Measurements from ENCODE around the gene ST6GALNAC2. TPM values are rescaled to one million over a fixed set of nuclear protein-coding genes. Genes with fewer than 3 reads are reported as not detected.
"Not testable (repeated sequence)": the region's sequence is repeated elsewhere in the genome, so short reads cannot be mapped to it uniquely, and the experiment has no call there.

Gene ST6GALNAC2
- total and polyA plus RNA-seq, 2 experiments from 2014 or later: 0.31 TPM; not detected in 1

DNA sequence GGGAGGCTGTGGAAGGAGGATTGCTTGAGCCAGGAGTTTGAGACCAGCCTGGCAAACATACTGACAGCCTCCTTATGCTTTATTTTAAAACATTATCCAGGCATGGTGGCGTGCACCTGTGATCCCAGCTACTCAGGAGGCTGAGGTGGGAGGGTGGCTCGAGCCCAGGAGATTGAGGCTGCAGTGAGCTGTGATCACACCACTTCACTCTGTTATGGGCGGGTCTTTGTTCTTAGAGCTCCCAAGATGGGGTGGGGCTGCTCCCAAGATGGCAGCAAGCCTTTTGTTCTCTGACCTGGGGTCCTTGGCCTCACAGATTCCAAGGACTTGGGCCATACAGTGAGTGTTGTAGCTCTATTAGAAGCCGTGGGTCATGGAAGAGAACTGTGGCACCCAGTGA is 26.1 kb upstream of the ST6GALNAC2 start (continued):
- TF ChIP-seq, protein P1, sequence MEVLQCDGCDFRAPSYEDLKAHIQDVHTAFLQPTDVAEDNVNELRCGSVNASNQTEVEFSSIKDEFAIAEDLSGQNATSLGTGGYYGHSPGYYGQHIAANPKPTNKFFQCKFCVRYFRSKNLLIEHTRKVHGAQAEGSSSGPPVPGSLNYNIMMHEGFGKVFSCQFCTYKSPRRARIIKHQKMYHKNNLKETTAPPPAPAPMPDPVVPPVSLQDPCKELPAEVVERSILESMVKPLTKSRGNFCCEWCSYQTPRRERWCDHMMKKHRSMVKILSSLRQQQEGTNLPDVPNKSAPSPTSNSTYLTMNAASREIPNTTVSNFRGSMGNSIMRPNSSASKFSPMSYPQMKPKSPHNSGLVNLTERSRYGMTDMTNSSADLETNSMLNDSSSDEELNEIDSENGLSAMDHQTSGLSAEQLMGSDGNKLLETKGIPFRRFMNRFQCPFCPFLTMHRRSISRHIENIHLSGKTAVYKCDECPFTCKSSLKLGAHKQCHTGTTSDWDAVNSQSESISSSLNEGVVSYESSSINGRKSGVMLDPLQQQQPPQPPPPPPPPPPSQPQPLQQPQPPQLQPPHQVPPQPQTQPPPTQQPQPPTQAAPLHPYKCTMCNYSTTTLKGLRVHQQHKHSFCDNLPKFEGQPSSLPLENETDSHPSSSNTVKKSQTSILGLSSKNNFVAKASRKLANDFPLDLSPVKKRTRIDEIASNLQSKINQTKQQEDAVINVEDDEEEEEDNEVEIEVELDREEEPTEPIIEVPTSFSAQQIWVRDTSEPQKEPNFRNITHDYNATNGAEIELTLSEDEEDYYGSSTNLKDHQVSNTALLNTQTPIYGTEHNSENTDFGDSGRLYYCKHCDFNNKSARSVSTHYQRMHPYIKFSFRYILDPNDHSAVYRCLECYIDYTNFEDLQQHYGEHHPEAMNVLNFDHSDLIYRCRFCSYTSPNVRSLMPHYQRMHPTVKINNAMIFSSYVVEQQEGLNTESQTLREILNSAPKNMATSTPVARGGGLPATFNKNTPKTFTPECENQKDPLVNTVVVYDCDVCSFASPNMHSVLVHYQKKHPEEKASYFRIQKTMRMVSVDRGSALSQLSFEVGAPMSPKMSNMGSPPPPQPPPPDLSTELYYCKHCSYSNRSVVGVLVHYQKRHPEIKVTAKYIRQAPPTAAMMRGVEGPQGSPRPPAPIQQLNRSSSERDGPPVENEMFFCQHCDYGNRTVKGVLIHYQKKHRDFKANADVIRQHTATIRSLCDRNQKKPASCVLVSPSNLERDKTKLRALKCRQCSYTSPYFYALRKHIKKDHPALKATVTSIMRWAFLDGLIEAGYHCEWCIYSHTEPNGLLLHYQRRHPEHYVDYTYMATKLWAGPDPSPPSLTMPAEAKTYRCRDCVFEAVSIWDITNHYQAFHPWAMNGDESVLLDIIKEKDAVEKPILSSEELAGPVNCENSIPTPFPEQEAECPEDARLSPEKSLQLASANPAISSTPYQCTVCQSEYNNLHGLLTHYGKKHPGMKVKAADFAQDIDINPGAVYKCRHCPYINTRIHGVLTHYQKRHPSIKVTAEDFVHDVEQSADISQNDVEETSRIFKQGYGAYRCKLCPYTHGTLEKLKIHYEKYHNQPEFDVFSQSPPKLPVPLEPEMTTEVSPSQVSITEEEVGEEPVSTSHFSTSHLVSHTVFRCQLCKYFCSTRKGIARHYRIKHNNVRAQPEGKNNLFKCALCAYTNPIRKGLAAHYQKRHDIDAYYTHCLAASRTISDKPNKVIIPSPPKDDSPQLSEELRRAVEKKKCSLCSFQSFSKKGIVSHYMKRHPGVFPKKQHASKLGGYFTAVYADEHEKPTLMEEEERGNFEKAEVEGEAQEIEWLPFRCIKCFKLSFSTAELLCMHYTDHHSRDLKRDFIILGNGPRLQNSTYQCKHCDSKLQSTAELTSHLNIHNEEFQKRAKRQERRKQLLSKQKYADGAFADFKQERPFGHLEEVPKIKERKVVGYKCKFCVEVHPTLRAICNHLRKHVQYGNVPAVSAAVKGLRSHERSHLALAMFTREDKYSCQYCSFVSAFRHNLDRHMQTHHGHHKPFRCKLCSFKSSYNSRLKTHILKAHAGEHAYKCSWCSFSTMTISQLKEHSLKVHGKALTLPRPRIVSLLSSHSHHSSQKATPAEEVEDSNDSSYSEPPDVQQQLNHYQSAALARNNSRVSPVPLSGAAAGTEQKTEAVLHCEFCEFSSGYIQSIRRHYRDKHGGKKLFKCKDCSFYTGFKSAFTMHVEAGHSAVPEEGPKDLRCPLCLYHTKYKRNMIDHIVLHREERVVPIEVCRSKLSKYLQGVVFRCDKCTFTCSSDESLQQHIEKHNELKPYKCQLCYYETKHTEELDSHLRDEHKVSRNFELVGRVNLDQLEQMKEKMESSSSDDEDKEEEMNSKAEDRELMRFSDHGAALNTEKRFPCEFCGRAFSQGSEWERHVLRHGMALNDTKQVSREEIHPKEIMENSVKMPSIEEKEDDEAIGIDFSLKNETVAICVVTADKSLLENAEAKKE (CRISPR knock-in tag; IDR thresholded peaks at IDR 0.05): no peak
- TF ChIP-seq, protein P2, sequence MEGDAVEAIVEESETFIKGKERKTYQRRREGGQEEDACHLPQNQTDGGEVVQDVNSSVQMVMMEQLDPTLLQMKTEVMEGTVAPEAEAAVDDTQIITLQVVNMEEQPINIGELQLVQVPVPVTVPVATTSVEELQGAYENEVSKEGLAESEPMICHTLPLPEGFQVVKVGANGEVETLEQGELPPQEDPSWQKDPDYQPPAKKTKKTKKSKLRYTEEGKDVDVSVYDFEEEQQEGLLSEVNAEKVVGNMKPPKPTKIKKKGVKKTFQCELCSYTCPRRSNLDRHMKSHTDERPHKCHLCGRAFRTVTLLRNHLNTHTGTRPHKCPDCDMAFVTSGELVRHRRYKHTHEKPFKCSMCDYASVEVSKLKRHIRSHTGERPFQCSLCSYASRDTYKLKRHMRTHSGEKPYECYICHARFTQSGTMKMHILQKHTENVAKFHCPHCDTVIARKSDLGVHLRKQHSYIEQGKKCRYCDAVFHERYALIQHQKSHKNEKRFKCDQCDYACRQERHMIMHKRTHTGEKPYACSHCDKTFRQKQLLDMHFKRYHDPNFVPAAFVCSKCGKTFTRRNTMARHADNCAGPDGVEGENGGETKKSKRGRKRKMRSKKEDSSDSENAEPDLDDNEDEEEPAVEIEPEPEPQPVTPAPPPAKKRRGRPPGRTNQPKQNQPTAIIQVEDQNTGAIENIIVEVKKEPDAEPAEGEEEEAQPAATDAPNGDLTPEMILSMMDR (conservative IDR thresholded peaks at IDR 0.05; ENCODE audit: low read depth in 2 of 2): no peak
- no peak for TF ChIP-seq POLR2AphosphoS5 (IDR thresholded peaks at IDR 0.05; ENCODE audit: low read depth)
- TF ChIP-seq EZH2 (IDR thresholded peaks at IDR 0.05; ENCODE audit: low read depth, unreplicated experiment): no peak
- no peak for TF ChIP-seq ZNF114 (CRISPR knock-in tag; IDR thresholded peaks at IDR 0.05)
- TF ChIP-seq EZH2phosphoT487 (IDR thresholded peaks at IDR 0.05; ENCODE audit: unreplicated experiment): no peak
- TF ChIP-seq, protein P3, sequence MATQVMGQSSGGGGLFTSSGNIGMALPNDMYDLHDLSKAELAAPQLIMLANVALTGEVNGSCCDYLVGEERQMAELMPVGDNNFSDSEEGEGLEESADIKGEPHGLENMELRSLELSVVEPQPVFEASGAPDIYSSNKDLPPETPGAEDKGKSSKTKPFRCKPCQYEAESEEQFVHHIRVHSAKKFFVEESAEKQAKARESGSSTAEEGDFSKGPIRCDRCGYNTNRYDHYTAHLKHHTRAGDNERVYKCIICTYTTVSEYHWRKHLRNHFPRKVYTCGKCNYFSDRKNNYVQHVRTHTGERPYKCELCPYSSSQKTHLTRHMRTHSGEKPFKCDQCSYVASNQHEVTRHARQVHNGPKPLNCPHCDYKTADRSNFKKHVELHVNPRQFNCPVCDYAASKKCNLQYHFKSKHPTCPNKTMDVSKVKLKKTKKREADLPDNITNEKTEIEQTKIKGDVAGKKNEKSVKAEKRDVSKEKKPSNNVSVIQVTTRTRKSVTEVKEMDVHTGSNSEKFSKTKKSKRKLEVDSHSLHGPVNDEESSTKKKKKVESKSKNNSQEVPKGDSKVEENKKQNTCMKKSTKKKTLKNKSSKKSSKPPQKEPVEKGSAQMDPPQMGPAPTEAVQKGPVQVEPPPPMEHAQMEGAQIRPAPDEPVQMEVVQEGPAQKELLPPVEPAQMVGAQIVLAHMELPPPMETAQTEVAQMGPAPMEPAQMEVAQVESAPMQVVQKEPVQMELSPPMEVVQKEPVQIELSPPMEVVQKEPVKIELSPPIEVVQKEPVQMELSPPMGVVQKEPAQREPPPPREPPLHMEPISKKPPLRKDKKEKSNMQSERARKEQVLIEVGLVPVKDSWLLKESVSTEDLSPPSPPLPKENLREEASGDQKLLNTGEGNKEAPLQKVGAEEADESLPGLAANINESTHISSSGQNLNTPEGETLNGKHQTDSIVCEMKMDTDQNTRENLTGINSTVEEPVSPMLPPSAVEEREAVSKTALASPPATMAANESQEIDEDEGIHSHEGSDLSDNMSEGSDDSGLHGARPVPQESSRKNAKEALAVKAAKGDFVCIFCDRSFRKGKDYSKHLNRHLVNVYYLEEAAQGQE (IDR thresholded peaks at IDR 0.05; ENCODE audit: unreplicated experiment): no peak

DNA sequence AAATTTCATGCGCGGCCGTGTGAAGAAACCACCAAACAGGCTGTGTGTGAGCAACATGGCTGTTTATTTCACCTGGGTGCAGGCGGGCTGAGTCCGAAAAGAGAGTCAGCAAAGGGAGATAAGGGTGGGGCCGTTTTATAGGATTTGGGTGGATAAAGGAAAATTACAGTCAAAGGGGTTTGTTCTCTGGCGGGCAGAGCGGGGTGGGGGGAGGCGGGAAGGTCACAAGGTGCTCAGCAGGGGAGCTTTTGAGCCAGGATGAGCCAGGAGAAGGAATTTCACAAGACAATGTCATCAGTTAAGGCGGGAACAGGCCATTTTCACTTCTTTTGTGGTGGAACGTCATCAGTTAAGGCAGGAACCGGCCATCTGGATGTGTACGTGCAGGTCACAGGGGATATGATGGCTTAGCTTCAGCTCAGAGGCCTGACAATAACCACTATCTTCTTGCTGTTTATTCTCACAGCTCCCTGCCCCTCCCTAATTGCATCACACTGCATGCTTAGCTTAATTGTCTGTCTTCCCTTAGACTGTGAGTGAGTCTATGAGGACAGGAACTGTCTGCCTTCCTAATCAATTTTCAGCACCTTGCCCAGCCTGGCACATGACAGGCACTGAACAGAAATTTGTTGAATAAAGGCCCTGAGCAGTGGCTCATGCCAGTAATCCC is 25.6 kb upstream of the ST6GALNAC2 start:
- not testable (repeated sequence) for DNase-seq (ENCODE audit: low spot score); H3F3A ChIP-seq (replicated peaks; ENCODE audit: low read depth); H3K36me3 ChIP-seq (ENCODE audit: insufficient read depth); H2AFZ ChIP-seq; H3K4me2 ChIP-seq; ATAC-seq; H3K4me3 Mint-ChIP-seq; H4K20me1 ChIP-seq (replicated peaks; ENCODE audit: insufficient read depth); H3K79me2 ChIP-seq (replicated peaks; ENCODE audit: insufficient read depth); H3K4me3 ChIP-seq; H3K27me3 ChIP-seq (ENCODE audit: insufficient read depth); H3K27ac Mint-ChIP-seq; H3K27ac ChIP-seq (ENCODE audit: low read depth); H3K27me3 Mint-ChIP-seq (ENCODE audit: insufficient read depth, low read depth, poor library complexity); H3K4me1 Mint-ChIP-seq; H3K4me1 ChIP-seq (ENCODE audit: insufficient read depth); H3K9me2 ChIP-seq (ENCODE audit: insufficient read depth)
- H3K9me3 Mint-ChIP-seq: peaks cover 63% of the 10 kb centered on the region
- peaks cover 30% of the 10 kb centered on the region for H3K36me3 Mint-ChIP-seq (ENCODE audit: low read depth)

DNA sequence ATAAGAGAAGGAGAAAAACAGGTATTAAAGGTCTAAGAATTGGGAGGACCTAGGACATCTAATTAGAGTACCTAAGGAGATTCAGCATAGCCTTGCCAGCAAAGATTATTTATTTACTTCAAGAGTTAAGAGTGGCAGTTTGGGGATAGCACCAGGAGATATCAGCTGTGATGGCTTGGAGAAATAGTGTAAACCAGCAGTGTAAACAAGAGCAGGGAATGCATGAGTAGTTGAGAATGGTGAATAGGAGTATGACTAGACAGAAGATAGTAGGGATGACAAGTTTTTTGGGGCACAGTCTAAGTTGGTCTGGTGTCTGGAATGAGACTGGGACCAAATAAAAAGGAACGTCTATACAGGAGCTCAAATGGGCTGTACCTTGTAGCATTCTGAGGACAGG is 21.0 kb upstream of the ST6GALNAC2 start:
- not testable (repeated sequence) for H3K79me2 ChIP-seq (replicated peaks; ENCODE audit: insufficient read depth); H3K4me1 ChIP-seq (ENCODE audit: insufficient read depth); H3K36me3 ChIP-seq (ENCODE audit: insufficient read depth); H3K4me2 ChIP-seq; DNase-seq (ENCODE audit: low spot score); H3K4me3 Mint-ChIP-seq; H3K4me1 Mint-ChIP-seq; H3F3A ChIP-seq (replicated peaks; ENCODE audit: low read depth); ATAC-seq; H3K4me3 ChIP-seq; H3K27me3 Mint-ChIP-seq (ENCODE audit: insufficient read depth, low read depth, poor library complexity); H4K20me1 ChIP-seq (replicated peaks; ENCODE audit: insufficient read depth); H3K27ac Mint-ChIP-seq; H3K27me3 ChIP-seq (ENCODE audit: insufficient read depth); H3K9me2 ChIP-seq (ENCODE audit: insufficient read depth); H3K27ac ChIP-seq (ENCODE audit: low read depth); H2AFZ ChIP-seq
- Mint-ChIP-seq H3K9me3 (peaks cover 36% of the 10 kb centered on the region), H3K36me3 (ENCODE audit: low read depth) (peaks cover 18% of the 10 kb centered on the region)

Data from GM23338 (cell line).